Activated T-cell treated with anti-CD3 and anti-CD28 coated beads for 48 hours (primary cell): ENCODE results near the gene IFITM5.
"Not testable (repeated sequence)": the region's sequence is repeated elsewhere in the genome, so short reads cannot be mapped to it uniquely, and the experiment has no call there.

Source experiments
- DNase-seq: peaks from one replicate; pipeline ENCODE4 v3.0.0-alpha.2; 2020; ENCODE audit warnings: low read depth

IFITM5 gene

DNA sequence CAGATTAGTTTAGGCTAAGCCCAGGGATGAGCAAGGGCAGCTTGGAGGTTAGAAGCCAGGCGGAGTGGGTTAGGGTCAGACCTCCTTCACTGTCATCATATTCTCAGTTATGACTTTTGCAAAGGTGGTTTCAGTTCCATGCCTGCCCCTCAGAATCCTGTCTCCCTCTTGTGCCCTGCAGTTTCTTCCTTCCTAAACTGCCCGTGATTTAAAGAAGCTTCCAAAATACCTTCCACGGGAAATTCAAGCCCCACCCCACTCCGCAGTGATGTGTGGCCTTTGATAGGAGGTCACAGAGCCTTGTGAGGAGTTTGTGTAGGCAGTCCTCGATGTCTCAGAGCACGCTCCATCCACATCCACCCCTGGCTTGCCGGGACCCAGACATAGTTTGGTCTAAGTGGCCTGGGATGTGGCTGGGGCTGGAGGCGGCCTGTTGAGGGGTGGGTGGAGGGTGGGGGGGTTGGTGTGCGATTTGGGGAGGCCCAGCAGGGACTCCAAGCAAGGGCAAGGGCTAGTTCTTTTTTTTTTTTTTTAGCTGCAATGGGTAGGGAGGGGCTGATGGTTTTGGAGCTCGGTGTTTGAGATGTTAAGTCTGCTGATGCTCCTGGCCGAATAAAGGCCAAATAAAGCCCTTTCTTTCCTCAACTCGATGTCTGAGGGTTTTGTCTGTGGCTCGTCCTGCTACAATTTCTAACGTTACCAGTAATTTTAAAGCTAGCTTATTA is 12.9 kb upstream of the IFITM5 start:
- DNase-seq = no peak

GRCh38 chr11:311013-311748 is 11.9 kb upstream of the IFITM5 start:
- not testable (repeated sequence) for DNase-seq

- not testable (repeated sequence) for DNase-seq
These were observed 10.8 kb upstream of the IFITM5 start for GRCh38 chr11:309979-310572.

GRCh38 chr11:308740-309665 is 9.7 kb upstream of the IFITM5 start:
- DNase-seq = not testable (repeated sequence)

DNA sequence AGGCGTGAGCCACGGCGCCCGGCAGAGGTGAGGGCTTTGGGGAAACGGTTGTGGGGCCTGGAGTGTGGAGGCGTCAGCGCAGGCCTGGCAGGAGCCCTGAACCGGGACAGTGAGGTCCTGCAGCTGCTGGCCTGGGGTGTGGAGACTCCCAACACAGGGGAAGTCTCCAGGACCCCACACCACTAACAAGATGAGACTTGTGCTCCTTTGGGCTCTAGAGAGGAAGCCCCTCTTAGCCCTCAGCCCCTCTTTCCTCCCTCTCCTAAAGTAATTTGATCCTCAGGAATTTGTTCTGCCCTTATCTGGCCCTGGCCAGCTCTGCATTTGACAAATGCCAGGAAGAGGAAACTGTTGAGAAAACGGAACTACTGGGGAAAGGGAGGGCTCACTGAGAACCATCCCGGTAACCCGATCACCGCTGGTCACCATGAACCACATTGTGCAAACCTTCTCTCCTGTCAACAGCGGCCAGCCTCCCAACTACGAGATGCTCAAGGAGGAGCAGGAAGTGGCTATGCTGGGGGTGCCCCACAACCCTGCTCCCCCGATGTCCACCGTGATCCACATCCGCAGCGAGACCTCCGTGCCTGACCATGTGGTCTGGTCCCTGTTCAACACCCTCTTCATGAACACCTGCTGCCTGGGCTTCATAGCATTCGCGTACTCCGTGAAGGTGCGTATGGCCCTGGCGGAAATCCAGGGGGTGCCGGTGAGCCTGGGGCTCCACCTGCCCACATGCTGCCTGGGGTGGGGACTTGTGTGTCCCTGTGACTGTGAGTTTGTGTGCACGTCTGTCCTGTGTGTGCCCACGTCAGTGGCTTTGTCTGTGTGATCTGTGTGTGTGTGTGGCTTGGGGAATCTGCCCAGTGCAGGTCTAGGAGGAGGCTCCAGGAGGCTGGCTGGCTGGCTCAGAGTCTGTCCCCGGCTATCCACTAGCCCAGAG is 8.7 kb upstream of the IFITM5 start, which contains the start of gene IFITM2:
TSS of gene IFITM2 (plus strand) at position 51 of the 943 bp plus-strand sequence. CDS start at position 428, 377 bp downstream.
- DNase-seq = not testable (repeated sequence)

GRCh38 chr11:306645-307371 is 7.5 kb upstream of the IFITM5 start:
- no peak for DNase-seq

DNA sequence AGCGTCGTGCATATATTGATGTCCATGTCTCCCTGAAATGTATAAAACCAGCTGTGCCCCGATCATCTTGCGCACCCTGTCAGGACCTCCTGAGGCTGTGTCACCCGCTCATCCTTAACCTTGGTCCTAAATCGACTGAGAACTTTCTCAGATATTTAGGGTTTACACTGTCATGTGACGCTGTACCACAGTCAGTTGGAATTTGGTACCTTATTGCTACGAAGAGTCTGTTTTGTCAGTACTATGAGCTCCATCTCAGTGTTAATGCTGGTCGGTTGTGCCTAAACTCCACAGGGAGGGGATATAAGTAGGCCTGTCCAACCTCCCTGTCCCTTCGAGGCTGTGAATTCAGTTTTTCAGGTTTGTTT is 6.5 kb upstream of the IFITM5 start:
- DNase-seq = no peak

GRCh38 chr11:304915-305843 is 5.9 kb upstream of the IFITM5 start:
- peak; percentile 47 for DNase-seq

DNA sequence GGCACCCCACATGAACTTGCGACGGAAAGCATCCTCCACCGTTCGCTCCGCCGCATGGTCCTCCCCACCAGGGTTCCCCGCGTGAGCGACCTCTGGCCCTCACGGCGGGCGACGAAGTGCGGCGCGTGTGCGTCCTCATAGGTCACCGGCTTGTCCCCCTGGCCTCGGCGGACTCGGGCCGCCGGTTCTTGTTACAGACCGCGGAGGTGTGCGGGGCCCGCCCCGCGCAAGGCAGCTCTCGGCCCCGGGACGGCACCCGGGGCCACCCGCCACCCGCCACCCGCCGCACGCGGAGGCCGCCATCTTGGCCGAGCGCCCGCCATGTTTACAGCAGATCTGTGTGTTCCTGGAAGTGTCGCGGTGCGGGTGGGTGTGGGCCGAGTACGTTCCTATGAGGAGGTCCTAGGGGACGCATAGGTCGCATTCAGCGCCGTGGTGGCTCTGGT is 4.8 kb upstream of the IFITM5 start:
- DNase-seq = no peak

DNA sequence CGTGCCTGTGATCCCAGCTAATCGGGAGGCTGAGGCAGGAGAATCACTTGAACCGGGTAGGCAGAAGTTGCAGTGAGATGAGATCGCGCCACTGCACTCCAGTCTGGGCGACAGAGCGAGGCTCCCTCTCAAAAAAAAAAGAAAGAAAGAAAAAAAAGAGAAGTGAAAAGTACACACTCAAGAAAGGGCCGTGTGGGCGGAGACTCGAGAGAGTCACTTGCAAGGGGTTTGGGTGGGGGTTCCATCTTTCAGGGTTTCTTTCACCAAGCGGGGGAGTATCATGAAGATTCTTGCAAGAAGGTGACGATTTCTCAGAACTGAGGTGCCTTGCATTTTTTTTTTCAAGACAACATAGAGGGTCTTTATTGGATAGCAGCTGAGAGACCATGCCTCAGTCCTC is 4.0 kb upstream of the IFITM5 start:
- DNase-seq = no peak

DNA sequence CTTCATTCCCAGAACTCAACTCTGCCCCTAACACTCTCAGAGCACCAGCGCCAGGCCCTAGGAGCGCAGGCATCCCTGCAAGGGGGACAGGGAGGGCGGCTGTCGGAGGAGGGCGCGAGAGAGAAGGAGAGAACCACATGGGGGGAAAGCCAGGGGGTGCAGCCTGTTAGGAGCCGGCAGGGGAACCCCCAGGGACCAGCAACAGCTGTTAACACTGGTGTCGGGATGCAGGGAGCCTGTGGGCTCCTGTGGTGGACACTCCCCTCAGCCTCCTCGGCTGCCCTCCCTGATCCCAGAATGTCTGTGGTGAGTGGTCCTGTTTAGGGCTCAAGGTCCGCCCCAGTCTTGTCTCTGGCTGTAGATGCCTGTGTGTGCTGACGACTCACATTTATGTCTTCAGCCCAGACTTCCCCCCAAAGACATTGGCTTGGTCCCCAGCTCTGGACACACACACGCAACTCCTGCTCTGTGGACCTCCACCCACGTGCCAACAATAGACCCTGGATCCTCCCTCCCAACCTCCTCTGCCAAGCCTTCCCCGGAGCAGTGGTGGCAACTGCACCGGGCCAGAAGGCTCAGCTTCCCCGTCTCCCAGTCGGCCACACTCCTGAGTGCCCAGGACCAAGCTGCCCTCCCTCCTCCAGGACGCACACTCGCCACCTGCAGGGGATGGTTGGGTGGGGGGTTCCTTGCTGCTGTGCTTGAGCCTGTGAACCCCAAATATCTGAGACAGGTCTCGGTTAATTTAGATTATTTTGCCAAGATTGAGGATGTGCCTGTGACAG is 817 bp upstream of the IFITM5 start:
- no peak for DNase-seq

DNA sequence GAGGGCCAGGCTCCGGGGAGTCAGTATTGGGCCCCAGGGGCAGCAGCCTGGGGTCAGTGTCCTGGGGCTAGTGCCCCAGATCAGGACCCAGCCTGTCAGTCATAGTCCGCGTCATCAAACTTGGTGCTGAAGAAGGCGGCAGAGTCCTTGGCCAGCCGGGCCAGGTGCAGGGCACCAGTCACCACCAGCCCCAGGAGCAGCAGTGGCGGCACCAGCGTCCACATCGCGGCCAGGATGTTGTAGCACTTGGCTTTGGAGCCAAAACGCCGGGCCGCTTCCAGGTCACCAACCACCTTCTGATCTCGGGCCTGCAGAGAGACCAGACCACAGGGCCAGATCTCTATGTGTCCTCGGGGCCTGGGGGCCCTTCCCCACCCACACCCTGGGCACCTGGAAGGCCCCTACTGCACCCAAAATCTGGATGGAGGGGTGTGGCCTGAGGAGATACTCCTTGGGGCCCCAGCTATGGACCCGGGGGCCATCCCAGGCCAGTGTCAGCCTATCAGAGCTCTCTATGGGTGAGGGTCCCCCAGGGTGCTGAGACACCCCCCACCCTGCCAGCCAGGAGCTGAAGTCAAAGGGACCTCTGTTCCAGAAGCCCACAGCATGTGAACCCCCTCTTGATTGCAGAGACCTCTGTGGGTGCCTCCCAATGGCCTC is 790 bp downstream of the IFITM5 start:
- no peak for DNase-seq

DNA sequence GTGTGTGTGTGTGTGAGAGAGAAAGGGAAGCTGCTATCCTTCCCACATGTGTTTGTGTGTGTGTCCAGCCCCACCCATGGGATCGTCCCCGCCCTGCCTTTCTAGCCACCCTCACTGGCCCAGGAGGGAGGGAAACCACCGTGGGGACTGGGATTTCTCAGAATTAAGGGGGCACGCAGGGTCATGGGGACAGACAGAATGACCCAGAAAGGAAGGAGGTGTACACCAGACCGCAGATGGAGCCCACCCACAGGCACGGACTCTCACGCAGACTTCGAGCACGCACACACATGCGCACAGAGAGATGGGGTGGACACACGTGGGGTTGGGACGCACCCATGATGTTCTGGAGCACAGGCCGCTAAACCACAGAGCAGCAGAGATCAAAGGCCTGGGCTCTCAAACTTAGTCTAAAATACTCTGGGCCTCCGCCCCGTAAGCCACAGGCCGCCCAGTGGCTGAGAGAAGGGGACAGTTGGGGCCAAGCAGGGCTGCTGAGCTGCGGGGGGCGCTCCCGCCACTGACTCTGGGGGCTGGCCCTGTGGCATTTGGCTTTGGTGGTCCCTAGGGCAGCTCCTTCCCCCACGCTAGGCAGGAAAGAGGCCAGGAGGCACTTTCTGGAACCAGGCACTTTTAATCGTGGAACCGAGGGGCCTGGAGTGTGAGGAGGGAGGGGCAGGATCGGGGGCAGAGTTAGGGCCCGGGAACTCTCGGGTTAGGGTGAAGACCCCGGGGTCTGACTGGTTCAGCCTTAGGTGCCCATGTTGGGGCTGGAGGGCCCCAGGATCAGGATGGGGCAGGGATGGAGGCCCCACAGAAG is 1.5 kb downstream of the IFITM5 start:
- DNase-seq = no peak

DNA sequence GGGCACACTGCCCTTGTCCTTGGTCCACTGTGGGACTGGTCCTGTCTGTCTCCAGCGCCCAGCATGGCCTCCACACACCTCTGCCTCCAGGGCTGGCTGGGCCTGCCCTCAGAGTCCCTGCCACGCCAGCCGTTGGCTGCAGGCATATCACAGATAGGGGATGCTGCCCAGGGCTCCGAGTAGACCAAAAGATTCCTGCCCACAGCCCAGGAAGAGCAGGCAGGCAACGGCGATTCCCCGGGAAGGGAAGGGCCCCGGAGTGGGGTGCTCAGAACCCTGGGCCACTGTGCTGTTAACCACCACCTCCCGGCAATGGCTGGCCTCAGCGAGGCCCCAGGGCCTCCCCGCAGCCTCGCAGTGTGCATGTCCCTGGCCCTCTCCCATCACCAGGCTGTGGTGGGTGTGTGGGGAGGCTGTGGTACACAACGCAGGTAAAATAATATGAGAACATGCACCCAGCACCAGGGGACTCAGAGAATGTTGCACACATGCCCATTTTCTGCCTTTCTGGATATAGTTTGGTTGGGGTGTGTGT is 2.2 kb downstream of the IFITM5 start:
- DNase-seq = no peak

DNA sequence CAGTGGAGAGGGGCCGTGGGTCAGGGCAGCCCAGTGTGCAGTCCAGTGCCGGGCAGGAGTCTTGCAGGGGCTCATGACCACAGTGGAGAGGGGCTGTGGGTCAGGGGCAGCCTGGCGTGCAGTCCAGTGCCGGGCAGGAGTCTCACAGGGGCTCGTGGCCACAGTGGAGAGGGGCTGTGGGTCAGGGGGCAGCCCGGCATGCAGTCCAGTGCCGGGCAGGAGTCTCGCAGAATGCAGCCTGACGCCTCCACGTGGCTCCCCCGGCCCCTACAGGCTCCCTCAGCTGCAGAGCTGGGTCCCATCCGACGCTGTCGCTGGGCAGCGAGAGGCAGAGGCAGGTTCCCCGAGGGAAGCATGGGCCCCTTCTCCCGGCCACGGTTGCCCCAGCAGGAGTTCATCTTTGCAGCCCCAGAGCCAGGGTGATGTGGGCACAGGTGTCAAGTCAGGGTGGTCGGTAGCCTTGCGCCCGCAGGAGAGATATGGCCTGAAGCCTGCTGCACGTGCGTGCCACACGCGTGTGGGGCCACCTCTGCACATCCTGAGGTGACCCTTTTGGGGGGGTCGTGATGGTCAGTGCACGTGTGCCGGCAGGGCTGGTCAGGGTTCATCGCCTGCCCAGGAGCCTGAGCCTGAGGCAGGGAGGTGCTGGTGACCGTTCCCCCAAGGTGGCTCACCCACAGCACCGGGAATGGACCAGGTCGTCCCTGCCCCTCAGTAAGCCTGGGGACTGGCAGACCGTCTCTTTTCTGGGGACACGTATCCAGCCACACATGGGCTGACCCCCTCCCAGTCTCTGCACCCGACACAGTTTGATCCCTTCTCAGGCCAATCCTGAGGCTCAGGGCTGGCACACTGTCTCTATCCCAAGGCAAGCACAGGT is 2.9 kb downstream of the IFITM5 start:
- DNase-seq = no peak
